SU-DHL-6 (cell line): Measurements from ENCODE around the gene GDF2.
A peak's percentile ranks its signal among the peaks of the same experiment; 100 is the strongest.

Source experiments
- H2AFZ ChIP-seq: fragments of 200-600 bp; sonication (generic); 2 replicates; pipeline ENCODE4 v1.6.1; 2014; ENCODE audit warnings: low read depth, mild to moderate bottlenecking, moderate library complexity, mixed read lengths, antibody characterized with exemption, low read length; ENCODE audit not compliant: severe bottlenecking
- H3F3A ChIP-seq: fragments of 200-600 bp; shearing (Covaris generic); 2 replicates; pipeline ENCODE4 v1.6.0; 2016; ENCODE audit warnings: antibody characterized with exemption, mild to moderate bottlenecking; ENCODE audit not compliant: insufficient read depth
- H3K27ac ChIP-seq: fragments of 200-600 bp; sonication (generic); 2 replicates; pipeline ENCODE4 v1.5.1; 2016; ENCODE audit warnings: low read depth, mild to moderate bottlenecking, low read length, moderate library complexity, mixed read lengths
- H3K27me3 ChIP-seq: fragments of 200-600 bp; sonication (generic), shearing (Covaris generic); 2 replicates; pipeline ENCODE4 v1.6.0; 2014; ENCODE audit warnings: mild to moderate bottlenecking, low read length
- H3K36me3 ChIP-seq: fragments of 200-600 bp; sonication (generic); 2 replicates; pipeline ENCODE4 v1.6.1; 2014; ENCODE audit warnings: mild to moderate bottlenecking, low read length, mixed read lengths
- H3K4me2 ChIP-seq: fragments of 300-600, 200-600 bp; shearing (Covaris generic), sonication (generic); 2 replicates; pipeline ENCODE4 v1.6.0; 2014; ENCODE audit warnings: low read length, low read depth, mild to moderate bottlenecking; ENCODE audit not compliant: poor library complexity, severe bottlenecking
- H3K4me3 ChIP-seq: fragments of 200-600 bp; sonication (generic); 2 replicates; pipeline ENCODE4 v1.5.1; 2014; ENCODE audit warnings: antibody characterized with exemption, low read length, mild to moderate bottlenecking, mixed read lengths; ENCODE audit not compliant: insufficient read depth, poor library complexity, severe bottlenecking
- H3K79me2 ChIP-seq: fragments of 200-600 bp; sonication (generic); 2 replicates; pipeline ENCODE4 v1.6.1; 2014; ENCODE audit warnings: mild to moderate bottlenecking, low read length, moderate library complexity; ENCODE audit not compliant: insufficient read depth
- H3K9ac ChIP-seq: fragments of 200-600 bp; sonication (generic); 2 replicates; pipeline ENCODE4 v1.7.0; 2014; ENCODE audit warnings: mild to moderate bottlenecking, low read length
- H3K9me2 ChIP-seq: fragments of 200-600 bp; sonication (generic); replicated peaks from 2 replicates; pipeline ENCODE4 v1.6.1; 2014; ENCODE audit warnings: low read length; ENCODE audit not compliant: insufficient read depth
- H3K9me3 ChIP-seq: fragments of 200-600 bp; sonication (generic); 2 replicates; pipeline ENCODE4 v1.6.1; 2014; ENCODE audit warnings: low read length, mixed read lengths; ENCODE audit not compliant: insufficient read depth
- H4K20me1 ChIP-seq: fragments of 200-600 bp; sonication (generic); 2 replicates; pipeline ENCODE4 v1.6.1; 2014; ENCODE audit warnings: low read depth, mild to moderate bottlenecking, antibody characterized with exemption, low read length, moderate library complexity, mixed read lengths
- EZH2phosphoT487 ChIP-seq: fragments of 200-600 bp; sonication (generic), shearing (Covaris generic); conservative IDR thresholded peaks from 2 replicates; pipeline ENCODE4 v1.6.1; 2018; ENCODE audit warnings: mild to moderate bottlenecking, antibody characterized with exemption, low read length, moderate library complexity, mixed read lengths
- TF ChIP-seq, protein P1 (sequence below): fragments of 200-600 bp; sonication (generic); IDR thresholded peaks from one replicate; pipeline ENCODE4 v1.5.1; 2017; ENCODE audit warnings: antibody characterized with exemption, mild to moderate bottlenecking, low read length, moderate library complexity; ENCODE audit not compliant: insufficient read depth, poor library complexity, severe bottlenecking

GDF2 gene

DNA sequence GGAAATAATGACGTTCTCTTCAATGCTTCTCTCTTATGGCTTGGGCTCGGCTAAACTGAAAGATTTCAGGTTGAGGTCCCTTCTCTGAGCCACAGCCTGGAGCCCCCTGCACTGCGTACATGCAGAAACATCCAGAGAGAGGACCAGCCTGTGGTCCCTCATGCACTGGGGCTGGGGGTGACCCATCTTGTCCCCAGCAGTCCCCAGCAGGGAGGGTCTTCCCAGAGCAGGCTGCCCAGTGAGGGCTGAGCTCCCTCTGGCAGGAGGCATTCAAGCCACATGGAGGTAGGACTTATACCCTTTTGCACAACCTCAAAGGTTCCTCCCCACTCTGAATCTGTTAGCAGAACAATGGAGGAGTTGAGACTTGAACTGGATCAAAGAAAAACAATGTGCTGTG lies 14.9 kb upstream of the GDF2 start:
- Histone ChIP-seq H3K27me3 (no peaks in the 10 kb centered on the region), H3K27ac (no peak overlapping the region), H3K9ac (no peak overlapping the region), H3K9me3 (no peaks in the 10 kb centered on the region), H3K4me3 (no peak overlapping the region), H3K9me2 (no peaks in the 10 kb centered on the region), H3K4me2 (no peak overlapping the region), H3K36me3 (no peaks in the 10 kb centered on the region), H4K20me1 (no peaks in the 10 kb centered on the region), H3K79me2 (no peaks in the 10 kb centered on the region), H2AFZ (no peak overlapping the region), H3F3A (no peaks in the 10 kb centered on the region)
- TF ChIP-seq, protein P1, sequence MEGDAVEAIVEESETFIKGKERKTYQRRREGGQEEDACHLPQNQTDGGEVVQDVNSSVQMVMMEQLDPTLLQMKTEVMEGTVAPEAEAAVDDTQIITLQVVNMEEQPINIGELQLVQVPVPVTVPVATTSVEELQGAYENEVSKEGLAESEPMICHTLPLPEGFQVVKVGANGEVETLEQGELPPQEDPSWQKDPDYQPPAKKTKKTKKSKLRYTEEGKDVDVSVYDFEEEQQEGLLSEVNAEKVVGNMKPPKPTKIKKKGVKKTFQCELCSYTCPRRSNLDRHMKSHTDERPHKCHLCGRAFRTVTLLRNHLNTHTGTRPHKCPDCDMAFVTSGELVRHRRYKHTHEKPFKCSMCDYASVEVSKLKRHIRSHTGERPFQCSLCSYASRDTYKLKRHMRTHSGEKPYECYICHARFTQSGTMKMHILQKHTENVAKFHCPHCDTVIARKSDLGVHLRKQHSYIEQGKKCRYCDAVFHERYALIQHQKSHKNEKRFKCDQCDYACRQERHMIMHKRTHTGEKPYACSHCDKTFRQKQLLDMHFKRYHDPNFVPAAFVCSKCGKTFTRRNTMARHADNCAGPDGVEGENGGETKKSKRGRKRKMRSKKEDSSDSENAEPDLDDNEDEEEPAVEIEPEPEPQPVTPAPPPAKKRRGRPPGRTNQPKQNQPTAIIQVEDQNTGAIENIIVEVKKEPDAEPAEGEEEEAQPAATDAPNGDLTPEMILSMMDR: no peak
- no peak for TF ChIP-seq EZH2phosphoT487

DNA sequence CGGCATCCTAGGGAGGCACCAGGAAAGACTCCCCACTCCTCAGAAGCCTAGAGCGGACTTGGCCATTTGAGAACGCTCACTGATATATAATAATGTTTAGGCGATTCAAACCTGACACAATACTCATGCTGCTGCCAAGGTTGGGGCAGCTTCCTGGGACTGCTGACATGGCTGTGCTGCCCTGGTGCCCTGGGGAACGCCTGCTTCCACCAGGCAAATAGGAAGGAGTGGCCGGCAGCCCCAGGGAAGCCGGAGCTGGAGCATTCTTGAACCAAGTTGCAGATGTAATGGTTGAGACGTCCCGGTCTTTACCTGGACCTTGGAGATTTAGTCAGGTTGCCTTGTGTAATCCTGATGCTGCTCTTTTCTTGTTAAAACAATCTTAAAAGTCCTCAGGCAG lies 13.5 kb upstream of the GDF2 start:
- Histone ChIP-seq H3F3A (no peaks in the 10 kb centered on the region), H3K9ac (no peak overlapping the region), H3K9me3 (no peaks in the 10 kb centered on the region), H2AFZ (no peak overlapping the region), H3K4me3 (no peak overlapping the region), H3K9me2 (no peaks in the 10 kb centered on the region), H3K27ac (no peak overlapping the region), H3K4me2 (no peak overlapping the region), H3K79me2 (no peaks in the 10 kb centered on the region), H3K36me3 (no peaks in the 10 kb centered on the region), H4K20me1 (no peaks in the 10 kb centered on the region), H3K27me3 (no peaks in the 10 kb centered on the region)
- TF ChIP-seq, protein P1: no peak
- TF ChIP-seq EZH2phosphoT487: no peak

DNA sequence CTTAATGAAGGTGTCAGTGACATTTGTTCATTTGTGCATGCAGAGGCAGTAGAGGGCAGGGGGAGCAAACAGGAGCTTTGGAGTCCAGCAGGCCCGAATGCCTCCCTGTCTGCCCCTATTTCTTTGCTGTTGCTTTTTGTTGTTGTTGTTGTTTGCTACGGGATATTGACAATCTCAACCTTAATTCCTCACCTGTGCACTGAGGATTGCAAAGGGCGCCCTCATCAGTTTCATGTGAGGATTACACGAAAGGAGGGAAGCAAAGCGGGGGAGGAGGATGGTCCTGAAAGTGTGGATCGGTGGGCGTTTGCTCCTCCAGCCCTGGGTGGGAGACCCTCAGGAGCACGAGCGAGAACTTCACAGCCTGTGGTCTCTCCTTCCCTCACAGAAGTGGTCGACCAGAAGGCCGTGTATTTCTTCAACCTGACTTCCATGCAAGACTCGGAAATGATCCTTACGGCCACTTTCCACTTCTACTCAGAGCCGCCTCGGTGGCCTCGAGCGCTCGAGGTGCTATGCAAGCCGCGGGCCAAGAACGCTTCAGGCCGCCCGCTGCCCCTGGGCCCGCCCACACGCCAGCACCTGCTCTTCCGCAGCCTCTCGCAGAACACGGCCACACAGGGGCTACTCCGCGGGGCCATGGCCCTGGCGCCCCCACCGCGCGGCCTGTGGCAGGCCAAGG lies 12.7 kb upstream of the GDF2 start:
- Histone ChIP-seq H3K9ac (no peak overlapping the region), H3F3A (no peaks in the 10 kb centered on the region), H3K4me3 (no peak overlapping the region), H2AFZ (no peak overlapping the region), H3K9me2 (no peaks in the 10 kb centered on the region), H3K27me3 (no peaks in the 10 kb centered on the region), H3K9me3 (no peaks in the 10 kb centered on the region), H3K27ac (no peak overlapping the region), H4K20me1 (no peaks in the 10 kb centered on the region), H3K36me3 (no peaks in the 10 kb centered on the region), H3K4me2 (no peak overlapping the region), H3K79me2 (no peaks in the 10 kb centered on the region)
- no peak for TF ChIP-seq EZH2phosphoT487
- TF ChIP-seq, protein P1: peak; percentile 21
